ENCODE results near the gene TRAF2.

- TF ChIP-seq CTCF (IDR thresholded peaks at IDR 0.05) (no peak), EZH2 (IDR thresholded peaks at IDR 0.05; ENCODE audit: borderline replicate concordance, insufficient read depth, low read depth, low read length, poor library complexity, severe bottlenecking) (no peak)
Observed at GRCh38 chr9:136972335-136972734, 86.0 kb downstream of the TRAF2 start.
